22Rv1 (cell line): ENCODE measurements around the gene ATAD1.

ENCODE experiments used
- ZFX ChIP-seq: fragments of 450-650 bp; IDR thresholded peaks from 2 replicates; pipeline ENCODE4 v1.6.1; 2017; ENCODE audit warnings: antibody characterized with exemption, borderline replicate concordance
- TF ChIP-seq, protein P1 (sequence below): fragments of 450-650 bp; IDR thresholded peaks from 2 replicates; pipeline ENCODE4 v1.5.1; 2017; ENCODE audit warnings: mild to moderate bottlenecking

DNA sequence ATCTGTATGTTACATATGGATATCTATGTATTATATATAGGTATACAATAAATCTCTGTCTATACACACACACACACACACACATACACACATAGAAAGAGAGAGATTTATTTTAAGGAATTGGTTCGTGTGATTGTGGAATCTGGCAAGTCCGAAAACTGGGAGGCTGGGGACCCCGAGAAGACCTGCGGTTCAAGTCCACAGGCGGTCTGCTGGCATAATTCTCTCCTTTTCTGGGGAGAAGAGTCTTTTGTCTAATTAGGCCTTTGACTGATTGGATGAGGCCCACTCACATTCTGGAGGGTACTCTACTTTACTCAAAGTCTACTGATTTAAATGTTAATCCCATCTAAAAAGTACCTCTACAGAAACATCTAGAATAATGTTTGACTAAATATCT lies 93.2 kb downstream of the ATAD1 start:
- TF ChIP-seq, protein P1, sequence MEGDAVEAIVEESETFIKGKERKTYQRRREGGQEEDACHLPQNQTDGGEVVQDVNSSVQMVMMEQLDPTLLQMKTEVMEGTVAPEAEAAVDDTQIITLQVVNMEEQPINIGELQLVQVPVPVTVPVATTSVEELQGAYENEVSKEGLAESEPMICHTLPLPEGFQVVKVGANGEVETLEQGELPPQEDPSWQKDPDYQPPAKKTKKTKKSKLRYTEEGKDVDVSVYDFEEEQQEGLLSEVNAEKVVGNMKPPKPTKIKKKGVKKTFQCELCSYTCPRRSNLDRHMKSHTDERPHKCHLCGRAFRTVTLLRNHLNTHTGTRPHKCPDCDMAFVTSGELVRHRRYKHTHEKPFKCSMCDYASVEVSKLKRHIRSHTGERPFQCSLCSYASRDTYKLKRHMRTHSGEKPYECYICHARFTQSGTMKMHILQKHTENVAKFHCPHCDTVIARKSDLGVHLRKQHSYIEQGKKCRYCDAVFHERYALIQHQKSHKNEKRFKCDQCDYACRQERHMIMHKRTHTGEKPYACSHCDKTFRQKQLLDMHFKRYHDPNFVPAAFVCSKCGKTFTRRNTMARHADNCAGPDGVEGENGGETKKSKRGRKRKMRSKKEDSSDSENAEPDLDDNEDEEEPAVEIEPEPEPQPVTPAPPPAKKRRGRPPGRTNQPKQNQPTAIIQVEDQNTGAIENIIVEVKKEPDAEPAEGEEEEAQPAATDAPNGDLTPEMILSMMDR, result no peak
- no peak for TF ChIP-seq ZFX
